Naive thymus-derived CD4-positive, alpha-beta T cell (primary cell): ENCODE data around the gene MPZL3. TPM values are rescaled to one million over a fixed set of nuclear protein-coding genes. Genes with fewer than 3 reads are reported as not detected.

ENCODE experiments used
- ATAC-seq: fragments of 150-1000 bp; cut with Tn5 transposase; 2 replicates; pipeline ENCODE4 v1.10.0; 2021; ENCODE audit warnings: mild to moderate bottlenecking, moderate library complexity
- CTCF ChIA-PET: fragments of 350-600 bp; sonication (Branson Sonifier 250); formaldehyde crosslinking; loops from one replicate; lab custom pipeline; 2021; ENCODE audit warnings: antibody characterized with exemption; lab: Charles Lee
- POLR2A ChIA-PET: fragments of 350-600 bp; sonication (Branson Sonifier 250); formaldehyde crosslinking; loops from one replicate; lab custom pipeline; 2021; ENCODE audit warnings: antibody characterized with exemption, inconsistent platforms; lab: Charles Lee
- DNase-seq, 9 donors: peaks; one replicate each; pipeline versions ENCODE4 v3.0.0 to v3.0.0-alpha.2; 2020 to 2022; ENCODE audit warnings: mixed read lengths in 1 of 9
- H3K27ac ChIP-seq: one replicate; pipeline ENCODE4 v1.7.0; 2013; ENCODE audit warnings: mild to moderate bottlenecking, low read depth, low read length, moderate library complexity
- H3K27me3 ChIP-seq, 2 donors: one replicate each; pipeline ENCODE4 v1.7.0; 2013; ENCODE audit warnings: low read length in 2 of 2, mild to moderate bottlenecking in 2 of 2, moderate library complexity in 2 of 2; ENCODE audit not compliant: control insufficient read depth in 2 of 2, insufficient read depth in 2 of 2
- H3K36me3 ChIP-seq, 3 experiments: 1 replicate in 2 of 3; 2 replicates in 1 of 3; pipeline ENCODE4 v1.7.0; 2013; ENCODE audit warnings: low read length in 3 of 3, mild to moderate bottlenecking in 3 of 3, moderate library complexity in 1 of 3; ENCODE audit not compliant: insufficient read depth in 3 of 3, control insufficient read depth in 2 of 3
- H3K4me1 ChIP-seq, 2 donors: one replicate each; pipeline ENCODE4 v1.7.0; 2013; ENCODE audit warnings: low read length in 2 of 2, mild to moderate bottlenecking in 2 of 2, moderate library complexity in 1 of 2; ENCODE audit not compliant: control insufficient read depth in 2 of 2, insufficient read depth in 2 of 2
- H3K4me3 ChIP-seq: 2 replicates; pipeline ENCODE4 v1.7.0; 2013; ENCODE audit warnings: mild to moderate bottlenecking, low read length
- H3K9me3 ChIP-seq, 3 experiments: 1 replicate in 2 of 3; 2 replicates in 1 of 3; pipeline ENCODE4 v1.7.0; 2013; ENCODE audit warnings: low read length in 3 of 3; ENCODE audit not compliant: control insufficient read depth in 2 of 3
- H3K27ac Mint-ChIP-seq, 9 donors: one replicate each; pipeline ENCODE4 v1.8.0; 2020 to 2022; ENCODE audit warnings: mixed read lengths in 9 of 9, mild to moderate bottlenecking in 8 of 9, moderate library complexity in 5 of 9, inconsistent platforms in 2 of 9
- H3K27me3 Mint-ChIP-seq, 5 donors: one replicate each; pipeline ENCODE4 v1.8.0; 2021 to 2022; ENCODE audit warnings: mixed read lengths in 5 of 5, mild to moderate bottlenecking in 1 of 5
- H3K36me3 Mint-ChIP-seq, 5 donors: one replicate each; pipeline ENCODE4 v1.8.0; 2020 to 2022; ENCODE audit warnings: mixed read lengths in 5 of 5, mild to moderate bottlenecking in 3 of 5, inconsistent platforms in 1 of 5
- H3K4me1 Mint-ChIP-seq, 7 donors: one replicate each; pipeline ENCODE4 v1.8.0; 2020 to 2022; ENCODE audit warnings: mixed read lengths in 7 of 7, mild to moderate bottlenecking in 3 of 7, inconsistent platforms in 1 of 7
- H3K4me3 Mint-ChIP-seq, 10 donors: one replicate each; pipeline ENCODE4 v1.8.0; 2020 to 2022; ENCODE audit warnings: mild to moderate bottlenecking in 10 of 10, mixed read lengths in 10 of 10, moderate library complexity in 6 of 10, inconsistent platforms in 2 of 10
- H3K9me3 Mint-ChIP-seq, 11 donors: one replicate each; pipeline ENCODE4 v1.8.0; 2020 to 2022; ENCODE audit warnings: mixed read lengths in 11 of 11, mild to moderate bottlenecking in 4 of 11, inconsistent platforms in 1 of 11, moderate library complexity in 1 of 11
- intact Hi-C, 2 donors: fragments of 100-400 bp; cut with micrococcal nuclease; formaldehyde crosslinking; loops; one replicate each; pipeline ENCODE4 v1.15.1; 2023
- polyA plus RNA-seq, 2 donors: library from polyadenylated mRNA; unstranded; fragments of 300-500 nt; fragmentation: Illumina TruSeq; gene quantifications; one replicate each; pipeline ENCODE4 v1.2.3, GENCODE V29; 2021
- total RNA-seq, 6 experiments: library from RNA in 5 of 6; stranded (reverse) in 5 of 6; gene quantifications; 1 replicate in 5 of 6; 2 replicates in 1 of 6; pipeline ENCODE4 v1.2.3 and lab custom pipeline; 2021 to 2026

The MPZL3 gene
- total and polyA plus RNA-seq, 7 experiments from 2014 or later = 3.6 to 17.4 (median 14.2) TPM

DNA sequence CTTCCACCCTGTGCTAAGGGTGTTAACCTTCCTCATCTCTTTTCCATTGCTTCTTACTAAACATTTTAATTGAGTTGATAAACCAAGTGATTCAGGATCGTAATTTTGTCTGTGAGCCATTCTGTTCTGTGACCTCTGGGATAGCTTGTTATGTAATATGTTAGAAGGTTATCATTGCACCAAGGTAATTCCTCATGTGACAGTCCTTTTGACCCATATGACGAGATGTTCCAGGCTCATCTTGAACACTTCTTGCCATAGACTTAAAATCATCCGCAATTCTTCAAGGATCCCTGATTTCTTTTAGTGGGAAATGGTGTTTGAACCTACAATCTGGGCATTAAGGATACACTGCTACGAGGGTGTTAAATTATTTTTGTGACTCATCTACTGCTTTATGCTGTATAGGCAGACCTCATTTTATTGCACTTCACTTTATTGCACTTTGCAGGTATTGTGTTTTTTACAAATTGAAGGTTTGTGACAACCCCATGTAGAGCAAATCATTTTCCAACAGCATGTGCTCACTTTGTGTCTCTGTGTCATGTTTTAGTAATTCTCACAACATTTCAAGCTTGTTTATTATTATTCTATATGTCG is 31.0 kb upstream of the MPZL3 start:
- no peak overlapping the region for H3K4me3 ChIP-seq
- H3K9me3 ChIP-seq = no peaks in the 10 kb centered on the region
- peak overlapping the region in 6 of 9 donors; percentile 14 to 90 (median 85) for H3K27ac Mint-ChIP-seq
- H3K9me3 Mint-ChIP-seq = peaks cover 0 to 2% (median 0%) of the 10 kb centered on the region in 11 donors
- H3K4me1 Mint-ChIP-seq = peaks cover 23 to 44% (median 27%) of the 10 kb centered on the region in 7 donors
- intact Hi-C loops = loop anchor here (2.0 to 5.0 kb wide), 2 partner anchors 18 to 66 kb away; partner anchors contain the start of gene MPZL2 (in 1 of the 2)
- H3K36me3 Mint-ChIP-seq = peaks cover 0 to 4% (median 0%) of the 10 kb centered on the region in 5 donors
- H3K4me3 Mint-ChIP-seq = peak overlapping the region in 2 of 10 donors; percentile 22 to 57
- no peak for ATAC-seq
- CTCF ChIA-PET = interaction anchor here (0.7 to 2.3 kb wide), 4 partner anchors 70 to 141 kb away, joined by 3 to 14 read pairs (median 3); no protein-coding TSS in a partner anchor
- peaks cover 0 to 9% of the 10 kb centered on the region in 2 donors for H3K4me1 ChIP-seq
- H3K36me3 ChIP-seq = no peaks in the 10 kb centered on the region
- no peaks in the 10 kb centered on the region for H3K27me3 ChIP-seq
- no peak overlapping the region for H3K27ac ChIP-seq
- DNase-seq = no peak
- no peaks in the 10 kb centered on the region for H3K27me3 Mint-ChIP-seq
- POLR2A ChIA-PET = interaction anchor here (0.6 to 2.1 kb wide), 3 partner anchors 17 to 53 kb away, joined by 3 to 8 read pairs (median 4); partner anchors contain the start of gene MPZL2

DNA sequence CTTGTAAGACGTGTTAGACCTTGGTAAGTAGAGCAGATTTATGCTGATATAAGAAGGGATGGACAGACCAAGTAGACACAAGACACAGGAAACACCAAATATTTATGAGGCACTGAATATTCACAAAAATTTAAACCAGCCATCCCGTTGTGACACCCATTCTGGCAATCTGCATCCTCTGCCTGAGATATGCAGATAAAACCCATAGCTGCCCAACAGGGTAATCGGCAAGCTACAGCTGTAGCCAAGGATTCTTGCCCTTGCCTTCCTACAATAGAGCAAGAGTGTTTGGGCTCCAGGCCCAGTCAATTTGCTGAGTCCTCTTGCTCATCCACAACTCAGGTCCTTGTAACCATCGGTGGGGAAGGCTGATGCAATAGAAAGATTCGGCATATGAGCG is 30.4 kb upstream of the MPZL3 start:
- Histone ChIP-seq H3K36me3 (no peaks in the 10 kb centered on the region), H3K27ac (no peak overlapping the region), H3K9me3 (no peaks in the 10 kb centered on the region), H3K27me3 (no peaks in the 10 kb centered on the region), H3K4me1 (peaks cover 0 to 9% of the 10 kb centered on the region in 2 donors), H3K4me3 (no peak overlapping the region)
- intact Hi-C loops = loop anchor here (2.0 to 5.0 kb wide), 2 partner anchors 18 to 65 kb away; partner anchors contain the start of gene MPZL2 (in 1 of the 2)
- DNase-seq (no peak), ATAC-seq (no peak)
- H3K27ac Mint-ChIP-seq = peak overlapping the region in 5 of 9 donors; percentile 8 to 67 (median 23)
- POLR2A ChIA-PET = interaction anchor here (0.7 kb wide), 1 partner anchor 28 kb away, joined by 3 read pairs; no protein-coding TSS in a partner anchor
- CTCF ChIA-PET = no interaction called here
- peaks cover 23 to 44% (median 27%) of the 10 kb centered on the region in 7 donors for H3K4me1 Mint-ChIP-seq
- H3K4me3 Mint-ChIP-seq = no peak overlapping the region
- peaks cover 0 to 4% (median 0%) of the 10 kb centered on the region in 5 donors for H3K36me3 Mint-ChIP-seq
- no peaks in the 10 kb centered on the region for H3K27me3 Mint-ChIP-seq
- peaks cover 0 to 2% (median 0%) of the 10 kb centered on the region in 11 donors for H3K9me3 Mint-ChIP-seq

DNA sequence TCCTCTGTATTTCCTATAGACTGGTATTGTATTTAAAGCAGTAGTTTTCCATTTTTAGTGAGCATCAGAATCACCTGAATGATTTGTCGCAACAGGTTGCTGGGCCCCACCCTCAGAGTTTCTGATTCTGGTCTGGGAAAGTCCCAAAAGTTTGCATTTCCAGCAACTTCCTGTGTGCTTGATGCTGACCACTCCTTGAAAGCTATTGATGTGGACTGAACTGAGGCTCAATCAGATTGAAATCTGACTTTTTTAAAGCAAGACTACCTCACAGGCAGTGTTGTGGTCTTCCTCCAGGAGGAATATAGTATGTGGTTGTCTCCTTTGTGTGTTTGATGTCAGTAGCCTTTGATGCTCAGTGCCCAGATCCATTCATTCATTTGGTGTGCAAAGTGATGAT is 29.1 kb upstream of the MPZL3 start:
- ChIA-PET CTCF (interaction anchor here (1.1 kb wide), 1 partner anchor 83 kb away, joined by 6 read pairs; no protein-coding TSS in a partner anchor), POLR2A (no interaction called here)
- Histone ChIP-seq H3K4me3 (no peak overlapping the region), H3K9me3 (no peaks in the 10 kb centered on the region), H3K27ac (no peak overlapping the region), H3K27me3 (no peaks in the 10 kb centered on the region), H3K4me1 (peaks cover 0 to 9% of the 10 kb centered on the region in 2 donors), H3K36me3 (no peaks in the 10 kb centered on the region)
- H3K27ac Mint-ChIP-seq = peak overlapping the region in 2 of 9 donors; percentile 35 to 77
- DNase-seq = no peak
- intact Hi-C loops = loop anchor here in 1 of 2 donors (5.0 kb wide), 1 partner anchor 64 kb away; no protein-coding TSS in a partner anchor
- peak; percentile 45 for ATAC-seq
- H3K4me1 Mint-ChIP-seq = peaks cover 23 to 57% (median 31%) of the 10 kb centered on the region in 7 donors
- peak overlapping the region in 1 of 10 donors; percentile 7 for H3K4me3 Mint-ChIP-seq
- peaks cover 0 to 4% (median 0%) of the 10 kb centered on the region in 5 donors for H3K36me3 Mint-ChIP-seq
- no peaks in the 10 kb centered on the region for H3K27me3 Mint-ChIP-seq
- H3K9me3 Mint-ChIP-seq = peaks cover 0 to 2% (median 0%) of the 10 kb centered on the region in 11 donors

DNA sequence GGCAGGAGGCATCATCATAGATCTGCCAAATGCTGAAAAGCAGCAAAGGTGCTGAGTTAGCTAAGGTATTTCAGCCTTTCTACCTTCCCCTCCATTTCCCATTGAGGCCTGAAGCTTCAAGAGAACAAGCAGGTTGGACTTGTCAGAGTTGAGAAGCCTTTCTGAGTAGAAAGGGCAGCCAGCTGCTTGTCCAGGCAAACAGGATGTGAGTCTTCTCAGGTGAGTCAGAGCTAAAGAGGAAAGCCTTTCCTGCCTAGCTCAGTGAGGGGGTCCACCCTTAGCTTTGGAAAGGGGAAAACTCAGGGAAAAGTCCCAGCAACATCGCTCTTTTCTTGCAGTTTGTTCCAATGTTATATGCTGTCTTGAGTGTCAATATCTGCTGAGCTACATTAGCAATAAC is 25.1 kb upstream of the MPZL3 start:
- Mint-ChIP-seq H3K4me1 (peaks cover 6 to 57% (median 30%) of the 10 kb centered on the region in 7 donors), H3K27me3 (peaks cover 0 to 3% (median 0%) of the 10 kb centered on the region in 5 donors), H3K27ac (no peak overlapping the region), H3K4me3 (no peak overlapping the region), H3K9me3 (peaks cover 0 to 2% (median 0%) of the 10 kb centered on the region in 11 donors), H3K36me3 (no peaks in the 10 kb centered on the region)
- no peak for DNase-seq
- ChIA-PET POLR2A (interaction anchor here (0.6 to 0.9 kb wide), 2 partner anchors 53 to 146 kb away, joined by 3 read pairs; no protein-coding TSS in a partner anchor), CTCF (interaction anchor here (0.5 to 2.4 kb wide), 5 partner anchors 18 to 454 kb away, joined by 3 to 7 read pairs (median 3); no protein-coding TSS in a partner anchor)
- H3K4me1 ChIP-seq = peaks cover 0 to 5% of the 10 kb centered on the region in 2 donors
- intact Hi-C loops = no loop called here
- H3K36me3 ChIP-seq = no peaks in the 10 kb centered on the region
- H3K27ac ChIP-seq = no peak overlapping the region
- no peaks in the 10 kb centered on the region for H3K9me3 ChIP-seq
- no peak for ATAC-seq
- H3K27me3 ChIP-seq = no peaks in the 10 kb centered on the region
- H3K4me3 ChIP-seq = no peak overlapping the region

DNA sequence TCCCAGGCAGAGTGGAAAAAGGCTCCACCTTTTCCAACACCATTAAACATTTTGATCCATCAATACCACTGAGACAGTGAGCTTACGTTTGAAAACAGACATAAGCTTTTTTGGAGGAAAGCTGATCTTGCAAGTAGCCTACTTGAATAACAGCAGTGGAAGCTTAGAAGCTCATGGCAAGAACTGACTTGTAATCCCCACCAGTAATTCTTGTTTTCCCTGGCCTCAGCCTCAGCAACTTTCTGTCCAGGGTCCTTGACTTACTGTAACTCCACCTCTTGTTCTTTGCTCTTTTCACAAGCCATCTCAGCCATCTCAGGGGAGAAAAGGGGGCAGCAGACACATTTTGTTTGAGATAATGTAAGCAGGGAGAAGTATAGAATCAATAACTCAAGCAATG is 24.3 kb upstream of the MPZL3 start:
- no peak overlapping the region for H3K4me3 ChIP-seq
- Mint-ChIP-seq H3K4me1 (peaks cover 2 to 55% (median 24%) of the 10 kb centered on the region in 7 donors), H3K27ac (peak overlapping the region in 3 of 9 donors; percentile 2 to 35 (median 23)), H3K27me3 (peaks cover 0 to 3% (median 0%) of the 10 kb centered on the region in 5 donors), H3K9me3 (peaks cover 0 to under 1% (median 0%) of the 10 kb centered on the region in 11 donors), H3K4me3 (peak overlapping the region in 1 of 10 donors; percentile 4), H3K36me3 (no peaks in the 10 kb centered on the region)
- intact Hi-C loops = no loop called here
- H3K36me3 ChIP-seq = no peaks in the 10 kb centered on the region
- DNase-seq (no peak), ATAC-seq (no peak)
- no peaks in the 10 kb centered on the region for H3K27me3 ChIP-seq
- H3K9me3 ChIP-seq = no peaks in the 10 kb centered on the region
- H3K27ac ChIP-seq = no peak overlapping the region
- POLR2A ChIA-PET = interaction anchor here (1.3 kb wide), 1 partner anchor 47 kb away, joined by 4 read pairs; no protein-coding TSS in a partner anchor
- CTCF ChIA-PET = interaction anchor here (2.4 kb wide), 1 partner anchor 19 kb away, joined by 7 read pairs; no protein-coding TSS in a partner anchor
- peaks cover 0 to 3% of the 10 kb centered on the region in 2 donors for H3K4me1 ChIP-seq

DNA sequence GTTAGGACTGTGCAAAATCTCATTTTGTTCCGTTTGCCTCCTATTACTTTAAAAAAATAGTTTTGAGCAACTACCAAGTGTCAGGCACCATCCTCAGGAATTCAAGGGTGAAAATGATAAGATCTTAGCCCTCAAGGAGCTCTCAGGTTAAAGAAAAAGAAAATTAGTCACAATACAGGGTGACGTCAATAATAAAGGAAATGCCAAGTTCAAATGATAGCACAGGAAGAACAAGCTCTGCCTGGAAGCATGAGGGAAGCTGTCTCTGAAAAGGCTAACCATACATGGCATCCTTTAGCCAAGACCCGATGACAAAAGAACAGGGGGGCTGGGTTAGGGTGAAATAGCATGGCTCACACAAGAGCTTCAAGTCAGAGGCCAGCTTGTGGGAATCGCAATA is 23.0 kb upstream of the MPZL3 start:
- Histone ChIP-seq H3K27me3 (no peaks in the 10 kb centered on the region), H3K4me1 (no peaks in the 10 kb centered on the region), H3K27ac (no peak overlapping the region), H3K4me3 (no peak overlapping the region), H3K36me3 (no peaks in the 10 kb centered on the region), H3K9me3 (no peaks in the 10 kb centered on the region)
- peaks cover 2 to 49% (median 19%) of the 10 kb centered on the region in 7 donors for H3K4me1 Mint-ChIP-seq
- H3K9me3 Mint-ChIP-seq = no peaks in the 10 kb centered on the region
- H3K36me3 Mint-ChIP-seq = no peaks in the 10 kb centered on the region
- H3K27ac Mint-ChIP-seq = peak overlapping the region in 4 of 9 donors; percentile 3 to 48 (median 13)
- peak; percentile 37 for ATAC-seq
- POLR2A ChIA-PET = interaction anchor here (0.9 kb wide), 2 partner anchors 61 to 73 kb away, joined by 3 read pairs; no protein-coding TSS in a partner anchor
- peak in 2 of 9 donors; percentile 18 to 19 for DNase-seq
- H3K27me3 Mint-ChIP-seq = peaks cover 0 to 3% (median 0%) of the 10 kb centered on the region in 5 donors
- CTCF ChIA-PET = interaction anchor here (1.1 kb wide), 1 partner anchor 16 kb away, joined by 3 read pairs; no protein-coding TSS in a partner anchor
- no peak overlapping the region for H3K4me3 Mint-ChIP-seq
- intact Hi-C loops = no loop called here
